ENCODE results near the gene SUN1. TPM values are rescaled to one million over a fixed set of nuclear protein-coding genes. Genes with fewer than 3 reads are reported as not detected.

The SUN1 gene
- total RNA-seq, 2 donors from 2014 or later: 89.7 to 97.5 TPM

GRCh38 chr7:884191-885003 lies 52.1 kb downstream of the SUN1 start:
- Mint-ChIP-seq H3K36me3 (ENCODE audit: low read depth) (no peaks in the 10 kb centered on the region), H3K27me3 (no peaks in the 10 kb centered on the region), H3K4me1 (peaks cover 19% of the 10 kb centered on the region), H3K27ac (peak overlapping the region; percentile 14), H3K4me3 (no peak overlapping the region)
- no peak for DNase-seq
- ATAC-seq: no peak
- no peaks in the 10 kb centered on the region for H3K9me3 ChIP-seq (ENCODE audit: control insufficient read depth, low read length, poor library complexity, severe bottlenecking)

- DNase-seq (no peak), ATAC-seq (no peak)
- no peaks in the 10 kb centered on the region for H3K9me3 ChIP-seq (ENCODE audit: control insufficient read depth, low read length, poor library complexity, severe bottlenecking)
- Mint-ChIP-seq H3K27me3 (no peaks in the 10 kb centered on the region), H3K27ac (no peak overlapping the region), H3K4me3 (no peak overlapping the region), H3K4me1 (peaks cover 19% of the 10 kb centered on the region), H3K36me3 (ENCODE audit: low read depth) (no peaks in the 10 kb centered on the region)
Observed at GRCh38 chr7:885261-885892, 53.1 kb downstream of the SUN1 start.

GRCh38 chr7:885893-886625 lies 53.8 kb downstream of the SUN1 start:
- no peak for DNase-seq
- H3K4me3 Mint-ChIP-seq: peak overlapping the region; percentile 19
- no peak for ATAC-seq
- no peak overlapping the region for H3K27ac Mint-ChIP-seq
- peaks cover 19% of the 10 kb centered on the region for H3K4me1 Mint-ChIP-seq
- H3K36me3 Mint-ChIP-seq (ENCODE audit: low read depth): no peaks in the 10 kb centered on the region
- H3K9me3 ChIP-seq (ENCODE audit: control insufficient read depth, low read length, poor library complexity, severe bottlenecking): no peaks in the 10 kb centered on the region
- no peaks in the 10 kb centered on the region for H3K27me3 Mint-ChIP-seq

DNA sequence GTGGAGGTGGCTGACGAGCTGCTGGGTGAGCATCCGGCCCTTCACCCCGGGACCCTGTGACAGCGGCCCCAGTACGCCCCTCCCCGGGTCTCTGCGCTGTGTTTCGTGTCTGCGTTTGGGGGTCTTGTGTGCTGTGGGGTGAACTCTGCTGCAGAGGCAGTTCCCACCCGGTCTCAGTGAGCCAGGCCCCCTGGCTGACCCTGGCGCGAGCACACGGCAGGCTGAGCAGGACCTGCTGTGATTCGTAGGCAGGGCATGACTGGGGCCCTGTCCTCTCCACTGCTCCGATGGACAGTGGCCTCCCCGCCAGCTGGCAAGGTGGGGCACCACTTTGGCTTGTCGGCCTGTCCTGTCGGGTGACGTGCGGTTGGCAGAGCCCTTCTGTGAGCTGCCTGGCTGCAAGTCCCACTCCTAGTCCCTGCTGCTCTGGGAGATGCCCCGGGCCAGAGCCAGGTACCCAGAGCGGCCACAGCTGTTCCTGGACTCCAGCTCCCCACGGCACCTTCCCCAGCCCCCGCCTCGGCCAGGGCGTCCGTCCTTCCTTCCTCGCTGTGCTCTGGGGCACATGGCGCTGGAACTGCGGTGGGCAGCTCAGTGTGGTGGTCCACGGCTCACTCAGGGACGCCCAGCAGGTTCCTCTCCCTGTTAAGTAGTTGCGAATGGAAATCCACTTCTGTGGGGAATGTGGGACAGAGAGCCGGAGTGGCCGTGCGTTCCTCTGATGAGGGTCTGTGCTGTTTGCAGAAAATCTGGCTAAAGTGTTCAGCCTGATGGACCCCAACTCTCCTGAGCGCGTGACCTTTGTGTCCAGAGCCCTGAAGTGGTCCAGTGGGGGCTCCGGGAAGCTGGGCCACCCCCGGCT lies 54.6 kb downstream of the SUN1 start:
- H3K4me3 Mint-ChIP-seq: no peak overlapping the region
- no peak overlapping the region for H3K27ac Mint-ChIP-seq
- DNase-seq (no peak), ATAC-seq (no peak)
- H3K4me1 Mint-ChIP-seq: peaks cover 18% of the 10 kb centered on the region
- H3K9me3 ChIP-seq (ENCODE audit: control insufficient read depth, low read length, poor library complexity, severe bottlenecking): no peaks in the 10 kb centered on the region
- H3K36me3 Mint-ChIP-seq (ENCODE audit: low read depth): no peaks in the 10 kb centered on the region
- no peaks in the 10 kb centered on the region for H3K27me3 Mint-ChIP-seq

DNA sequence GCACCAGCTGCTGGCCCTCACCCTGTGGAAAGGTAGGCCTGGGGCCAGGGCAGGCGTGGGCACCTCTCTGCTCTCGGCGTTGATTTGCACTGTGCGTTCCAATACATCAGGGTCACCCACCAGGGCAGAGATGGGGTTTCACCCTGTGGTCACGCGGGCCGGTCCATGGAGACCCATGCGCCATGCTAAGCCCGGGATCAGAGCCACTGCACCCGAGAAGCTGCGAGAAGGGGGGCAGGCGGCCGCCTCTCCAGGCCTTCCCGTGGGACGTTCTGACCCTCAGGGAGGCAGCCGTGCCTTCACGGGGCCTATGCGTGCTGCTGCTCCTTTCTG lies 55.2 kb downstream of the SUN1 start:
- no peaks in the 10 kb centered on the region for H3K9me3 ChIP-seq (ENCODE audit: control insufficient read depth, low read length, poor library complexity, severe bottlenecking)
- H3K36me3 Mint-ChIP-seq (ENCODE audit: low read depth): peaks cover 3% of the 10 kb centered on the region
- ATAC-seq: no peak
- no peak overlapping the region for H3K4me3 Mint-ChIP-seq
- no peaks in the 10 kb centered on the region for H3K27me3 Mint-ChIP-seq
- no peak overlapping the region for H3K27ac Mint-ChIP-seq
- DNase-seq: no peak
- H3K4me1 Mint-ChIP-seq: peaks cover 18% of the 10 kb centered on the region

DNA sequence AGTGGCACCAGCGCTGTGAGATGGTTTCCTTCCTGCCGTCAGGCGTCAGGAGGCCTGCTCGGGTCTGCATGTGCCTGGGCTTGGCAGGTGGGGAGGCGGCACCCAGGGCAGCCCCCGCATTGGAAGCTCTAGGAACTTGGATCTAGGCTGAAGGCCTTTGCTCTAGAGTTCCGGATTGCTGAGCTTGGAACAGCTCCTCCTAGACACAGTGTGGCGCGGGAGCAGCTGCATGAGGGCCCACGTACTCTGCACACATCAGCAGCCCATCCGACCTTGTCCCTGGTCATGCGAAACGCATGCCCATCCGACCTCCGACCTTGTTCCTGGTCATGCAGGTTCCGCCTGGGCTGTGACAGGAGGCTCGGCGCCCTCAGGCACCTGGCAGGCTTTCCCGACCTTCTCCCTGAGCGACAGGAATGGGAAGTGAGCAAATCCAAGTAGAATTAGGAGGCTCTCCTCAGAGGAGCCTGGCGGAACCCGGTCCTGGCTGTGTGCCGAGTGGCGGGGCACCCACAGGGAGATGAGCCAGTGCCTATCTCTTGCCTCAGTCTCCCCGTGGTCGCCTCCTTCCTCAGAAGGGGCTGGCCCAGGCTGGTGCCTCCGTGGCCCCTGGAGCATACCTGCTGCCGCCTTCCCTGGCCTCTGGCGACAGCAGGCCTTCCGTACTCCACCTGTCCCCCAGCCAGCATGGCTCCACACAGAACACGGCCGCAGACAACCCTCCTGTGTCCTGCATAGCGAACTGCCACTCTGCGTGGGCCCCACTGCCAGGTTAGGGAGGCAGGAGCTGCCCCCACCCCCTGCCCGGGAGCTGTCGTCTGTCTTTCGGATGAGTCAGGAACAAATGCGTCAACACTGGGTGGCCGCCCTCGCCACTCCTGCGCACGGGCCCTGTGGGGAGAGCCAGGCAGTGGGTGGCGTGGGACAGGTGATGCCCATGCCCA lies 56.1 kb downstream of the SUN1 start:
- H3K4me3 Mint-ChIP-seq: peak overlapping the region; percentile 31
- H3K36me3 Mint-ChIP-seq (ENCODE audit: low read depth): peaks cover 10% of the 10 kb centered on the region
- DNase-seq (no peak), ATAC-seq (no peak)
- H3K9me3 ChIP-seq (ENCODE audit: control insufficient read depth, low read length, poor library complexity, severe bottlenecking): no peaks in the 10 kb centered on the region
- peaks cover 14% of the 10 kb centered on the region for H3K4me1 Mint-ChIP-seq
- no peak overlapping the region for H3K27ac Mint-ChIP-seq
- H3K27me3 Mint-ChIP-seq: no peaks in the 10 kb centered on the region

DNA sequence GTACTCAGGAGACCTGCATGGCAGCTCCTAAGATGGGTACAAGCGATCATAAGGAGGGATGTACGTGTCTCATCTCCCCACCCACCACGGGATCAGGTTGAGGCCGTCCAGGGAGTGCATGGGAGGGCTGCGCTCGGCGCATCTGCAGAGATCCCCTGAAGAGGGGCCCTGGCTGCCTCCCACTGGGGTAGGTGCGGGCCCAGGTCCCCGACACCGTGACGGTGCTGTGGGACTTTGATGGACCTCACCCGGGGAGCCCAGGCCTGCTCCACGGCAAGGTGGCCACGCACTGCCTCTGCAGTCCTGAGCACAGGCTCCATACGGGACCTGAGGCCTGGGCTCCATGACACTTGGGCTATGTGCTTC lies 56.7 kb downstream of the SUN1 start:
- no peak overlapping the region for H3K27ac Mint-ChIP-seq
- peaks cover 15% of the 10 kb centered on the region for H3K4me1 Mint-ChIP-seq
- H3K27me3 Mint-ChIP-seq: no peaks in the 10 kb centered on the region
- peak overlapping the region; percentile 31 for H3K4me3 Mint-ChIP-seq
- H3K36me3 Mint-ChIP-seq (ENCODE audit: low read depth): peaks cover 11% of the 10 kb centered on the region
- DNase-seq: no peak
- no peaks in the 10 kb centered on the region for H3K9me3 ChIP-seq (ENCODE audit: control insufficient read depth, low read length, poor library complexity, severe bottlenecking)
- ATAC-seq: no peak

GRCh38 chr7:889391-889790 lies 57.1 kb downstream of the SUN1 start:
- no peak overlapping the region for H3K27ac Mint-ChIP-seq
- H3K4me1 Mint-ChIP-seq: peaks cover 14% of the 10 kb centered on the region
- H3K36me3 Mint-ChIP-seq (ENCODE audit: low read depth): peaks cover 11% of the 10 kb centered on the region
- ATAC-seq (no peak), DNase-seq (no peak)
- H3K9me3 ChIP-seq (ENCODE audit: control insufficient read depth, low read length, poor library complexity, severe bottlenecking): no peaks in the 10 kb centered on the region
- no peaks in the 10 kb centered on the region for H3K27me3 Mint-ChIP-seq
- H3K4me3 Mint-ChIP-seq: no peak overlapping the region

- H3K9me3 ChIP-seq (ENCODE audit: control insufficient read depth, low read length, poor library complexity, severe bottlenecking): no peaks in the 10 kb centered on the region
- ATAC-seq (no peak), DNase-seq (no peak)
- Mint-ChIP-seq H3K27me3 (no peaks in the 10 kb centered on the region), H3K36me3 (ENCODE audit: low read depth) (peaks cover 11% of the 10 kb centered on the region), H3K27ac (no peak overlapping the region), H3K4me3 (no peak overlapping the region), H3K4me1 (peaks cover 10% of the 10 kb centered on the region)
Observed at GRCh38 chr7:890868-891267, 58.6 kb downstream of the SUN1 start.

GRCh38 chr7:891291-891690 lies 59.0 kb downstream of the SUN1 start:
- Mint-ChIP-seq H3K4me3 (no peak overlapping the region), H3K4me1 (peaks cover 12% of the 10 kb centered on the region), H3K27me3 (no peaks in the 10 kb centered on the region), H3K36me3 (ENCODE audit: low read depth) (peaks cover 15% of the 10 kb centered on the region), H3K27ac (no peak overlapping the region)
- ATAC-seq (no peak), DNase-seq (no peak)
- no peaks in the 10 kb centered on the region for H3K9me3 ChIP-seq (ENCODE audit: control insufficient read depth, low read length, poor library complexity, severe bottlenecking)

GRCh38 chr7:891805-892204 lies 59.5 kb downstream of the SUN1 start:
- no peak for ATAC-seq
- no peak for DNase-seq

More at GRCh38 chr7:891805-892204, 59.5 kb downstream of the SUN1 start:
- H3K9me3 ChIP-seq (ENCODE audit: control insufficient read depth, low read length, poor library complexity, severe bottlenecking): no peaks in the 10 kb centered on the region
- Mint-ChIP-seq H3K27me3 (no peaks in the 10 kb centered on the region), H3K4me3 (no peak overlapping the region), H3K27ac (no peak overlapping the region), H3K36me3 (ENCODE audit: low read depth) (peaks cover 16% of the 10 kb centered on the region), H3K4me1 (peaks cover 10% of the 10 kb centered on the region)
